Right kidney (tissue), 1 donor: ENCODE measurements around the gene APOL1.
A peak's percentile ranks its signal among the peaks of the same experiment; 100 is the strongest.
"Not testable (repeated sequence)": the region's sequence is repeated elsewhere in the genome, so short reads cannot be mapped to it uniquely, and the experiment has no call there.

Source experiments
- DNase-seq: peaks from one replicate; pipeline ENCODE4 v3.0.0-alpha.2; 2016

Gene APOL1

DNA sequence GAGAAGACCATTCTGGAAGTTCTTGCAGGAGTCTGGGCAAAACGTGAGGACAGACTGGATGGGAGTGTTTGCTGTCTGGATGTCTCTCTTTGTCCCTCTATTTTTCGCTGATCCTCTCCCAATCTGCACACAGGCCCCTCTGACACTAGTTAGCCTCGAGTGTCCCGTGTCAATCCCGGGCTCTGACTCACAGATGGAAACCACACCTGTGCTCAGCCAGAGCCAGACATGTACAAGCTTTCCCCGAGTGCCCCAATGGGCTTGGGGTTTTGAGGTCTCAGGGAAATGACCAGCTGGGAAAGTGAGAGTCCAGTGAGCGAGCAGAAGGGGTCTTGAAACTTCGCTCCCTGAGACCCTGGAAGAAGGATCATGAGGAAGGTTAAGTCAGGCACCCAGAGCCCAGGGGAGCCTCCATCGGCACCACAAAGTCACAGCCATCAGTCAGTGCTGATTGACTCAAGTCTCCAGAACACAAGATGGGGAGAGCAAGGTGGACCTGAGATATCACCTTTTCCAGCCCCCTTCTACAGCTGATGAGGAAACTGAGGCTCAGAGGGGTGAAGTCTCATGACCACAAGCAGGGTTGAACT, 27.5 kb upstream of the APOL1 start:
- no peak for DNase-seq

DNA sequence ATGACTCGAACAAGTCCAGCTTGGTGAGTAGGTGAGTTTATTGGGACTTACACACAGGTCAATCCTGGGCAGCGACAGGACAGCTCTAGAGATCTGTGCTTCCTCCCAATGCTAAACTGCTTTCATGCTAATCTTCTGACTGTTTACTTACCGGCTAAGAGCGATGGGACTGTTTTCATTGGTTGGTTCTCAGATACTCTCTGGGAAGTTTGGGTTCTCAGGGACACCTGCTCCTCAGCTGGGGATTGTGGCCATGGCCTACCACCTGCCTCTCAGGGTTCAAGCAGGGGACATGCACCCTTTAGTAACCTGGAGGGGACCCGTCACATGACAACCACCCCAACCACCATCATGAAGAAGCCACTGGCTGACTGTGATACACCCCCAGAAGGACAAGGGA, 26.7 kb upstream of the APOL1 start:
- DNase-seq: no peak

DNA sequence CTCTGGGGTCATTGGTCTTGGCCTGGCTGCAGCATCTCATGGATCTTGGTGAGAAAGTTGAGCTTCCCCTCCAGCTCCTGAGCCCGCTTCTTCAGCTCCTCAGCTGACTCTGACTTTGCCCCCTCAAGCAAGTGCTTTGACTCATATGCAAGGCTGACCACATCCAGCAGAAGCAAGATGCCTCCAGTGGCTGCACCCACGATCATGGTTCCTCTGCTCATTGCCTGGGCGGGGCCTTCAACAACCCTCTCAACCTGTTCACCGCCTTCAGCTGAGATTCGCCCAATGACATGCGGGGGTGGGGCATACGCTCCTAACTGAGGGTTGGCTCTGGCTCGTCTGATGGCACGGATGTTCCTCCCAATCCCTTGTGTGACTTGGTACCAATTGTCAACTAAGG, 25.5 kb upstream of the APOL1 start:
- no peak for DNase-seq

DNA sequence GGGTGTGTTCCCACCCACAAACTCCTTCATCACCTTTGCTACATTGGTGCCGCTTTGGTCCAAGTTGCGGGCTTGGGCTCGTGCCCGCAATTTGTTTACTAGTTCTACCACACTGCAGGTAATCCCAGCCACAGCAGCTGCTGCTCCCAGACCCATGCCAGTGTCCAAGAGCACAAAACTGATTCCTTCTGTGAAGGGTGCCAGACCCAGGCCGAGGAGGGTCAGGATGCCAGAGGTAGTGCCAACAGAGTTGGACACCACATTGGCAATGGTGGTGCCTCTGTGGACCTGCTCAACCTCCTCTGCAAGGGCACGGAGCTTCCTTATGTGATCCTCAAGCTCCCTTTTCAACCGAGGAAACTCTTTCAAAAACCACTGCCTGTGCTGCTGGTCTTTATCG, 25.1 kb upstream of the APOL1 start:
- no peak for DNase-seq

DNA sequence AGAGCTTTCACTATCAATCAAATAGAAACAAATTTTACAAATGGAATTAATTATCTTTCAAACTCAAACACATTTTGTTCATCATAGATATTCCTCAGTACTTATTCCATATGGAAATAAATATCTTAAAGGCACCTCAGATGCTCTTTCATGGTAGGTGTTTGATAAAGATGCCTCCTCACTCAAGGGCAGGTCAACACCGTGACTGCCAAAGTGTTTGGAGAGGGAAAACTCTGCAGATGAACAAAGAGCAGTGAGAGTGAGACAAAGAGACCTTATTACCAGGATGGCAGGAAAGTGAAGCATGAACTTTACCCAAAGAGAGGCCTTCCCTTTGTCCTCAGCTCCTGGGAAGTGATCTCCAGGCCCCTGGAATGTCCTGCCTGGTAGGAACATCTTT, 24.6 kb upstream of the APOL1 start:
- not testable (repeated sequence) for DNase-seq

DNA sequence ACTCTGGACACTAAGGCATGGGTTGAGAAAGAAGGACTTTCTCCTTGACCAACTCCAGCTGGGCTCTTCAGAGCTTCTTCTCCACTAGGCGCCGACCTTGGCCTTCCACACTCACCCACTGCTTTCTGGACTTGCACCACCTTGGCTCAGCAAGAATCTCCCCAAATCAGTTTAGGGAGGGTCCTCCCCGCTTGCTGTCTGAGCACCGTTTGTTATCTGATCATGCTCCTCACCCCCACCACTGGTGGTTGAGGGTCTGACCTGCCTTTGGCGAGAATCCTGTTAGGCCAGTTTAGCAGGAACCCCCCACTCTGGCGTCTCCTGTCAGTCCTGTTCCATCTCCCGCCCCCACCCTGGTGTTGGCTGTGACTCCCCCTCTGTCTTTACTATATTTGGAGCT, 24.0 kb upstream of the APOL1 start:
- no peak for DNase-seq

DNA sequence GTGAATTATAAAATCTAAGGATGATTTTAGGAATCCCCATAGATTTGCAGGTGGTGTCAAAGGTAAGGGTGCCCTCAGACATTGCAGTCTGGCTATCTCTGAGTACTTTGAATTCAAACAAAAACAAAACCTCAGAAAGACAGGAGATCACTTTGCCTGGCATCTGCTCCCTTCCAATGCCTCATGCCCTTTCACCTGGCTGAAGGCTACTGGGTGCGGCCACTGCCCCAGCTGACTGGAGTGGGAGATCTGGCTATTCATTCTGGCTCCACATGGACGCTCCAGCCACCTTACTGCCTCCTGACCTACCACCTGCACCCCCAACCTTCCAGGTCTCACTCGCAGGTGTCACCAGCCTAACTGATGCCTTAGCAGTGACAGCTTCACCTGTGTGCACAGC, 23.3 kb upstream of the APOL1 start:
- DNase-seq: not testable (repeated sequence)

DNA sequence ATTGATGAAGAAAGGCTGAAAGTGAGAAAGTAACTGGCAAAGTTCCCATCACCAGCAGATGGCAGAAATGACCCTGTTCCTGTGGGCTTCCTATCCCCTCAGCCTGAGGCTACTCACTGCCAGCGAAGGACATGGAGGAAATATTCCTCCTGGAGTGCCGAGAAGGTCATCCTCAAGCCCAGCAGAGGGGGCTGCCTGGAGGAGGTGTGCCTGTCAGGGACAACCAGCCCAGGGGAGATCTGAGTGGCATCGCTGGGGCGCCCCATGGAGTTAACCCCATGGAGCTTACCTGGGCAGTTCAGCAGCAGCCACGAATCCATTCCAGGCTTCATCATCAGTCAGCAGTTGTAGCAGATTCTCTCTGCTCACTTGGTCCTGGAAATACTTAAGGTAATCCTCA, 21.9 kb upstream of the APOL1 start:
- not testable (repeated sequence) for DNase-seq

DNA sequence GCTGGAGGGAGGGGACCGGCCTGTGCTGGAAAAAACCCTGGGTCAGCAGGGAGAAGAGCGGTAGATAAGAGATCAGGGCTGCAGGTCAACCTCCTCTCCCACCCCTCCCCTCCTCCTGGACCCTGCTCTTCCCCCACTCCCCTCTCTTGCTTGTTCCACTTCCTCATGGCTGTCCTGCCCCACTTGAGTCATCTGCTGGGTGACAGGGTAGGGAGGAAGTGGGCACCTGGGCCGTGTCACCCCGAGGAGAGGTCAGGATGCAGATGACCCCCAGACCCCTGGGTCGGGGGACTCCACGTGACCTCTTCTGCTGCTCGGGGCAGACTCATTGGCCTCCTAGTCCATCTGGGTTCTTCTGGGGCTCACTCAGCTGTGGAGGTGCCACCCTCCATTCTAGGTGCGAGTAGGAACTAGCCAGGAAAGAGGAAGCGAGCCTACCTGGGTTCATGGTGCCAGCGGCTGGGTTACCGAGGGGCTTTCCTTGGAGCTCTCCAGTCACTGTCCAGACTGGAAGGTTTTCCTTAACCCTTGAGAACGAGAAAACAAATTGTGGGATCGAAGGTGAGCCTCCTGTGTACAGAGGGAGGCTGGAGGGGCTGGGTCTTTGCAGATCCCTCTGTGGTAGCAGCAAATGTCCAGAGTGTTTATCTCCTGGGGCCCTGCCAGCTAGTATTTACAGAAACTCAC, 20.1 kb upstream of the APOL1 start:
- DNase-seq: no peak

DNA sequence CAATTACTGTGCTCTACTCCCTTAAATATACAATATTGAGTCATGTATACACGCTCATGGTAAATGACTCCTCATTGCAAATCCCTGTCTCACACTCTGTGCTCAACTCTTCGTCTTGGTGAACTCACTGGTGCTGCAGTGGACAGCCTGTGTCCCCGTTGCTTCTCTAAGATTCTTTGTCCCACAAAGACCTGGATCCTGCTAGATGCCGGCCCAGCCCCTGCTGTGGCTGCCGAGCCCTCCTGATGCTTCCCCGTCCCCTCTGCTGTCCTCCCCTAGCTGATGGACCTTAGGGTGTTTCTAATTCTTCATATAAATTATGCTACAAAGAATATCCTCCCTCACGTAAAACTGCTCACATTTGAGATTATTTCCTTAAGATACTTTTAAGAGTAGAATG, 19.1 kb upstream of the APOL1 start:
- DNase-seq: no peak

DNA sequence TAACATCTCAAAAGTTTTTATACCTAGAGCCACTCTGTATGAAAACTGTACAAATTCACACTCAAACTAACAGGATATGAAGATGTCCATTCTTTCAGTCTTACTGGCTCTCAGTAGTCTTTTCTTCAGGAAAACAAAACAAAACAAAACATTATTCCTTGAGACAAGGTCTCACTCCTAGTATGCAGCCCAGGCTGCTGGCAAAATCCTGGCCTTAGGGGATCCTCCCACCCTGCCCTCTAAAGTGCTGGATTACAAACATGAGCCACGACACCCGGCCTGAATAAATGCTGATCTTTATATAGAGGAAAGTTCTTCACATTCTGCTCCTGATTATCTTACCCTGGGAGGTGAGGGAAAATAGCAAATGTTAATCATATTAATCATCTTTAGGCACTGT, 18.7 kb upstream of the APOL1 start:
- DNase-seq: no peak

DNA sequence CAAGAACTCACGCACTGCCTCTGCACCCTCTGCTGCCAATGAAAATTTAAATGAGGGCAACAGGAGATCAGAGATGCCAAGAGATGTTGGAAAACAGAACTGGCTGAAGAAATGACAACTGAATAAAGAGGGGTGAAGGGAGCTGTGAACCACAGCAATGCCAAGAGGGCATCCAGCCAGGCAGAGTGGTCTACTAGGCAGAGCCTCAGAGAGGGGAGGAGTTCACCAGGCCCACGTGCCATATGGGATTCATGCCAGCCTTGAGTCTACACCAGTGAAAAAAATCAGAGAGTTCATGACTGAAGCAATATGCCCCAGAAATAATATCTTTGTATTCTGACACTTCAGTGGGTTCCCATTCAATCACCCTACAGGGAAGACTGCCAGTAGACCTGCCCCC, 18.0 kb upstream of the APOL1 start:
- no peak for DNase-seq

DNA sequence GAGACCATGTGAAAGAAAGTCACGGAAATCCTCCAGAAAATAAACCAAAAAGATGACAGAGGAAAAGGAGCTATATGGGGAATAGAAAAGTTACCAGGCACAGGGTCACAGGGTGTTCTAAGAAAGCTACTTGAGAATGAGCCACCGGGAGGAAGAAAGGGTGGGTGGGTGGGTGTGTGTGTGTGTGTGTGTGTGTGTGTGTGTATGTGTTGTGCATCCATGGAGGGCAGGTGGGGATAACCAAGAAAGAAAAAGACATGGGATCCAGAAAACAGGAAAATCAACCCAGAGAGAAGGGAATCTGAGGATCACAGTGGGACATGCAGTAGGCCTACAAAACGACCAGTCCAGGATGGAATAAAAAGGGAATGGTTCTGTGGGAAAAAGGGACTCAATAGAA, 17.3 kb upstream of the APOL1 start:
- DNase-seq: no peak

DNA sequence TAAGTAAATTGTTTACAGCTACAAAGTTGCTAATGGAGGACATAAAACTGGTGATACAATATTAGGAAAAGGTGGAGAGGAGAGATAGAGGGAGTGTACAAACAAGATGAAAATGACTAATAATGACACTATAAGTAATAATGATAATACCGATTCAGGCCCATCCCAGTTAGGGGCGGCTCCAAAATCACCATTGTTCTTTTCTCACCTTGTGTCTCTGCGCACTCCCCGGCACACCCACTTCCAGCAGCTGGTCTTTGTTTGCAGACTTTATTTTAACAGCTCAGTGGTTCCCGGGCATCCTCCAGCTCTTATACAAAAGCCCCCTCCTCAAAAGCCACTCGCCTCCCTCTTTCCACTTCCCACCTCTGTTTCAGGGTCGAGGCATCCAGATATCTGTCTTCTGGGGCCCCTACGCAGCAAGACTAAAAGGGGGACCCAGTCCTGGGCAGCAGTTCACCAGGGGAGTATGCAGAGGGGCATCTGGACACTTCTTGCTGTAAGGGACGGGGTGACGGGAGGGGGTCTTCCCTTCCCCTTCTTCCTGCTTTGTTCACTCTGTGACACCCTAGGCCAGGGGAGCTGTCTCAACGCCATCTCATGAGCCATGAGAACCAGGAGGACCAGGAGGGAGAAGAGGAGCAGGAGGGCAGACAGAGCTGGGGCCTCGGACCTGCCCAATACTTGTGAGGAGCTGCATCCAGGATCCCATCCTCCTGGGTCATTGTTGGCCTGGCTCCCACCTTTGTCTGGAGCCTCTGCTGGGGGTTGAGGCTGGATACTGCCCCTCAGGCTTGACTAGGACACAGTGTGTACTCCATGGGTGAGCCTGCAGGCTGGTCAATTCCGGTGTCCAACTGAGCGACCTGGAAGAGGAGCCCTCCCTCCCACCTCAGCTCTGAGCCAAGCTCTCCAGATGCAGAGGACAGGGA, 16.3 kb upstream of the APOL1 start:
- DNase-seq: no peak

DNA sequence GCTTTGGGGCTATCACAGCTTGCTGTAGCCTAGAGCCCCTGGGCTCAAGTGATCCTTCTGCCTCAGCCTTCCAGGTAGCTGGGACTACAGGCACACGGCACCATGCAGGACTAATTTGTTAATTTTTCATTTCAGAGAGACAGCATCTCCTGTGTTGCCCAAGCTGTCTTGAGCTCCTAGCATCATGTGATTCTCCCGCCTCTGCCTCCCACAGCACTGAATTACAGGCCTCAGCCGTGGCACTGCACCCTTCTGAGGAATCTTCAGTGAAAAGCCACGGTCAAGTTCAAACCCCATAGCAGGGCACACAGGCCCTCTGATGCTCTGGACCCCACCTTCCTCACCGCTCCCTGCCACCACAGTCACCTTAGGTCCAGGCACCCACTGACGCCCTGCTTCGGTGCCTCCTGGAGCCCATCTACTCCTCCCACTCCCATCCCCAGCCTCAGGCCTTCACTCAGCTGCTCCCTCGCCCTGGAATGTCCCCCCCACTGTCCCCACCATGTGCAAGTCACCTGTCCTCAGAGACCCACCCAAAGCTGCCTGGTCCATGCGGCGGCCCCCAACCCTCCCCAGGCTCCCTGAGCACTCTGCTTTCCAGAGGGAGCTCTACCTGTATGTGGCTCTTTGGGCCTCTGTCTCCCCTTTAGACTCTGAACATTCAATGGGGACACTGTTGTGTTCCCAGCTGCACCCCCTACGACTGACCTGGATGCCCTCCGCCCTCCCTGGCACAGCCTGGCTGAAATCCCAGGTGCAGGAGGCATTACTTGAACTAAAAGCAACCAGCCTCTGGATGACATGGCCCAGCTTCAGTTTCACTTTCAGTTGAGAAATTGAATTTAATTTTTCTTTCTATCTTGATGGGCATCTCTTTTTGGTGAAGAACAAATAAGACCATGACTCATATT, 15.2 kb upstream of the APOL1 start:
- no peak for DNase-seq

DNA sequence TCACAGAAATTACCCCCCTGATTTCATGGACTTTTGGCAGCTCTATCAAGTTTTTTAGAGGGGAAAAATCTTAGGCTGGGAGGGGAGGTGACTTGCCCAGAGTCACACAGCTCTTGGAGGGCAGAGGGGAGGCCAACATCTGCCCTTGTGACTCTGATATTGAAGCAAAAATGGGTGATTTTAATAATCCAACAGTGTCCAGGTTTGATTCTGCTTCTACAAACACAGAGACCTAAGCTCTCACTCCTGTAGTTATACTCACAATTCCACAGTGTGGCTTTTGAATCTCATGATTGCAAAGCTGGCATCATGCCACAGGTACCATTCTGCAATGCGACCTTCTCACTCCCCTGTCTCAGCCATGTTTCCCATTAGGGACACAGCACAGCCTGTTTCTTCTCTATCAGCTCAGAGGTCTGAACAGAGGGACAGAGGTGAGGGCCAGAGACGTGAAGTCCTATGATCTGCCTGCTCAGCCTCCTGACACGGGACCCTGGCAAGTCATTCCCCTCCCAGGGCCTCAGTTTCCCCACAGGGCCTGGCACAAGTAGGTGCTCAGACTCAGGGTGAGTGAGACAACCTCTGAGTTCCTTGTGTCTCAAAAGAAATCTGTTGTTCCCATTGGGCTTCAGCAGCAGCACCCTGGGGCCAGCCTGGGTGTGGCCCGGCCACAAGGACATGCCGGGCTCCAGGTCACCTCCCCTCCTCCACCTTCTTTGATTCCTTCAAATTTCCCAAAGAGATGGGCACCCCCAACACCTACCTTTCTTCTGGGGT, 14.4 kb upstream of the APOL1 start:
- no peak for DNase-seq

DNA sequence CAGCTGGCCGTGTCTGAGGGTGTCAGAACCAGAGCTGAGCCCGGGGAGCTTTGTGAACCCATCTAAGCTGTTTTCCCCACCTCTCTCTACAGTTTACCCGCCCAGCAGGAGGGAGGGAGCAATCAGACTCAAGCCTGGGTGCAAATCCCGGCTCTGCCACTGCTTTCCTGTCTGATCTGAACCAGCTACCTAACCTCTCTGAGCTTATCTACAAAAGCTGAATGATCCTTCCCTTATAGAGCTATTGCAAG, 13.9 kb upstream of the APOL1 start:
- DNase-seq: peak; percentile 71

DNA sequence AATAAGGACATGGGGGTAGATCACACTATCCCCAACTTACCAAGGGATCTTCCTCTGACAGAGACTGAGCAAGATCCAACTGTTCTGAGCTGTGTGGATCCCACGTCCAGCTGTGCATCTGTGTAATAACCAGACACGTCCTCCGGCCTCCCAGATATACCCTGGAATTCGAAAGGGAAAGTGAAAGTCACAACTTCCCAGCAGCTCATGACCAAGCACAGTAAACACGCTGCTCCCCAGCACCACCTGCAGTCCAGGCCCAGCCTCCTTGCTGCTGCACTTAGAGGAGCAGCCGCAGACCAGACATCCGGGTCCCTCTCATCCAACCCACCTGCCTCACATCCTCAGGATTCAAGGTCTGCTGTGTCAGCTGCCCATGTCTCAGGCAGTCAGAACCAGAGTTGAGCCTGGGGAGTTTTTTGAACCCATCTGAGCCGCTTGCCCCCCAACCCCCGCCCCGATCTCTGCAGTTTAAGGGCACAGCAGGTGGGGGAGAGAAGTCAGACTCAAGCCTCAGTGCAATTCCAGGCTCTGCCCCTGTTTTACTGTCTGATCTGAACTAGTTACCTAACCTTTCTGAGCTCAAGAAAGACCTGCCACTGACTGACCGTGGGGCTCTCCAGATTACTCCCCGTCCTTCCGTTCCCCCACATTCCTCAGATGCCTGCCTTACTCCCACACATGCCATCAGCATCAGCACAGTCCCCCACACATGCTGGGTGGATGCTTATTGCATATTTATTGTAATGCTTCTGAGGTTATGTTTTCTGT, 13.3 kb upstream of the APOL1 start, which contains the start of gene APOL2:
Gene APOL2, minus strand, starts transcription at position 127 of the 771 bp plus-strand sequence. CDS start 6,365 bp downstream, outside the sequence.
- peak; percentile 71 for DNase-seq

DNA sequence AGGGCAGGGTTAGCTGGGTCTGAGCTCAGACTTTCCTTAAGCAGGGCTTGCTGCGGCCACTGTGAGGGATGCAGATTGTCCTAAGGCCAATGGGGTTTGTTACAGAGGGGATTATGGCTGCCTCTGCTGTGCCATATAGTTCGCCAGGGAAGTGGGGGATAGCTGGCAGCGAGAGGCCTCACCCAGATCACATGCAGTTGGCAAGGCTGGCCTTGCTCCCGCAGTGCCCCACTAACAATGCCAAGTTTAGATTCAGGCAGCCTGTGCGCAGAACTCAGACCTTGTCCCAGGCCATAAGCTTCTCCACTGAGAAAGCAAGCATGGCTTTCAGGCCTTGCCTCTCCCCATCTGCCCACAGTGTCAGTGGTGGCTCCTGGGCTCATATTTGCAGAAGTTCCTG, 8.9 kb upstream of the APOL1 start:
- no peak for DNase-seq

DNA sequence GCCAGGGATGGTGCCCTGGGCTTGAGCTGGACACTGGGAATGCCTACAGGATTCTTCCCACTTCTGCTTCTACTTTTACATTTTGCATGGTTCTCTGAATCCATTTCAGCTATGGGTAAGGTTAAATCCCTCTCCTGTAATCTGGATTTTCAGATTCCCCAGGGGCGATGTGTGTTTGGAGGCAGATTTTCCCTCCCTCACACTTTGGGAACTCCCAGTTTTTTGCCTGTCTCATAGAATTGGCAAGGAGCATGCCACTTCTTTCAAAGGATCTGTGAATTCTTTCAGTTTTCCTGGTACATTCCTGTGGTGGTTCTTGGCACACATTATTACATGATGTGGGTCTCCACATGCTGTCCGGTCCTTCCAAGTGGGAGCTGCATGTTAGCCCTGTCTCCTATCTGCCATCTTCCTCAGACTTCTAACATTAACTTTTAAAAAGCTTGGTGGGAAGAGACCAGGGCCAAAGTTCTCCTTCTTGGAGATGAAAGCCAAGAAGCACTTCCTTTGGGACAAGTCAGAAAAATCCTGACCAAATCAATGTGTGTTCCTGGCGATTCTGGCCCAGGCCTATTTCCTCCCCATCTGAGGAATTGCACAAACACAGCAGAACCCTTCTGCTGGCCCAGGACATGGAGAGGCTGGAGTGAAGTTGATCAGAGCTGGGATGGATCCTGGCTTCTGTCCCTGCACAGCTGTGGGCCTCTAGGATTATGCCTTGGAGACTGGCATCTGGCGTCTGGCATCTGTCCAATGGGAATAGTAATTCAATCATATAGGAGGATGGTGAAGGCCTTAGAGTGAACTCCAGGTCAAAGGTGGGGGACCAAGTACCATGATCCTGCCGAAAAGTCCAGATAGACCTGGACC, 8.2 kb upstream of the APOL1 start:
- DNase-seq: no peak
